Measurements from ENCODE around the gene SDE2.
"Not testable (repeated sequence)": the region's sequence is repeated elsewhere in the genome, so short reads cannot be mapped to it uniquely, and the experiment has no call there.

The SDE2 gene

DNA sequence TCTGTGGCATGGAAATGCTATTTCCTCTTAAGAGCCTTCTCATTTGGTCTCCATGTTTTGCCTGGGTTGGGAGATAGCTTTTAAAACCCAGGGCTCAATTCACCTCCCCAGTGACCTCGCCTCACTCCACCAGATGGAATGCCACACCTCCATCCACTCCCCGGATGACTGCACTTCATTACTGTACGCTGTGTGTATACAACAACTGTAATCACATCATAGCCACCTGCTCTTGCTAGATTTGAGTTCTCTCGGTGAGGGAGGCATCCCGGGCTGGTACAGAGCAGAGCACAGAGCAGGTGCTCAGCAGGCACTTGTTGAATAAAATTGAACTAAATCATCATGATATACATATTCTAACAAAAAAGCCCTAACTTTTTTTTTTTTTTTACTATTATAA, 26.0 kb downstream of the SDE2 start:
- DNase-seq = no peak

DNA sequence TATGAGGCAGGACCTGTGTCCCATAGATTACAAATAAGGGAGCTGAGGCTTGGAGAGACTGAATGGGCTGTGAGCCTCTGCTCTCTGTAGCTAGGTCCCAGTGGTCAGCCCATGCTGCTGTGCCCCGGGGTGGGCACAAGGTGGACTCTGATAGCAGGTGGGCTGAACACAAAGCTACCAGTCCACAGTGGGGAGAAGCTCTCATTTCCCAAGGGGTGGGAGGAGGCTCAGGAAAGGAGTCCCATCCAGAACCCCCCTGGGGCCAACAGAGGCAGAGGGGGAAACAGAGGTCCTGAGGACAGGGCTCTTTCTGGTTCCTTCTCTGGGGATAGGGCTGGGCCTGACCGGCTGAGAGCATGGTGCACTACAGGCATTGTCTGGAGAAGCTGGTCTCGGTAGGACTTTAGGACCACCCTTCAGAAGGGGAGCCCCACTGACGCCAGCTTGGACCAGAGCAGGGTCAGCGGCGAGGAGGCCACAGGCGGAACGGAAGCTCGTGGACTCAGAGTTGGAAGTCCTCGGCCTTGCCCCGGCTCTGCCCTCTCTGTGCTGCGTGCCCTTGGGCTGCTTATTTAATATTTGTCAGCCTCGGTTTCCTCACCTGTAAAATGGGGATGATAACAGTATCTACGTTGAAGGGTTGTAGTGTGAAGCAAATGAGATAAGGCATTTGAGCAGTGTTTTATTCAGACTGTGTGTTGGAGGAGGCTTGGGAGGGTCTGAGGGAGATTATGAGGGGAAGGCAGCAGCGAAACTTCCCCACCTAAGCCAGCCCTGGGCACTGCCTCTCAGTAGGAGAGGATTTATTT, 26.6 kb downstream of the SDE2 start:
- DNase-seq = no peak

GRCh38 chr1:225970592-225971157, 28.5 kb downstream of the SDE2 start:
- not testable (repeated sequence) for DNase-seq

- DNase-seq = not testable (repeated sequence)
These were observed 29.4 kb downstream of the SDE2 start for GRCh38 chr1:225969751-225970150.

- DNase-seq = no peak
These were observed 33.9 kb downstream of the SDE2 start for GRCh38 chr1:225965231-225965630.

DNA sequence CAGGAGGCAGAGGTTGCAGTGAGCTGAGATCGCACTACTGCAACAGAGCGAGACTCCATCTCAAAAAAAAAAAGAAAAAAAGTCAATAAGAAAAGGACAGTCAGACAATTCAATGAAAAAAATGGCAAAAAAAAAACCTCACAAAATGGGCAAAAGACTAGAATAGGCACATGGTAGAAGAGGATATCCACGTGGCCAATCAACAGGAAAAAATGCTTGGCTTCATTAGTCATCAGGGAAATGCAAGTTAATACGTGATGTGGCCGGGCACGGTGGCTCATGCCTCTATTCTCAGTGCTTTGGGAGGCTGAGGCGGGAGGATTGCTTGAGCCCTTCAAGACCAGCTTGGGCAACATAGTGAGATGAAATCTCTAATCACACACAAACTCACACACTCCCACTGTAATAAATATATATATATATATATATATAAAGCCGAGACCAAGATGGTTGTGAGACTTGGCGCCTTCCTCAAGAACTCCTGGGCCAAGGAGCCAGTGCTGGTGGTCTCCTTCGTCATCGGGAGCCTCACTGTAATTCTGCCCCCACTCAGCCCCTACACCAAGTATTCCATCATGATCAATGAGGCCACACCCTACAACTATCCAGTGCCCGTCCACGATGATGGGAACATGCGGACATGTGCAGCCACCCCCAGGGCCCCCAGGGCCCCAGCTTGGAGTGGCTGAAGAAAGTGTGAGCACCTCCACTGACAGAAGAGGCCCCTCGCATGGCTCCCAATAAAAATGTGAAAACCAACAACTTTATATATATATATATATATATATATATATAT, 35.2 kb downstream of the SDE2 start:
- no peak for DNase-seq

GRCh38 chr1:225962440-225962975, 36.6 kb downstream of the SDE2 start:
- DNase-seq = no peak

DNA sequence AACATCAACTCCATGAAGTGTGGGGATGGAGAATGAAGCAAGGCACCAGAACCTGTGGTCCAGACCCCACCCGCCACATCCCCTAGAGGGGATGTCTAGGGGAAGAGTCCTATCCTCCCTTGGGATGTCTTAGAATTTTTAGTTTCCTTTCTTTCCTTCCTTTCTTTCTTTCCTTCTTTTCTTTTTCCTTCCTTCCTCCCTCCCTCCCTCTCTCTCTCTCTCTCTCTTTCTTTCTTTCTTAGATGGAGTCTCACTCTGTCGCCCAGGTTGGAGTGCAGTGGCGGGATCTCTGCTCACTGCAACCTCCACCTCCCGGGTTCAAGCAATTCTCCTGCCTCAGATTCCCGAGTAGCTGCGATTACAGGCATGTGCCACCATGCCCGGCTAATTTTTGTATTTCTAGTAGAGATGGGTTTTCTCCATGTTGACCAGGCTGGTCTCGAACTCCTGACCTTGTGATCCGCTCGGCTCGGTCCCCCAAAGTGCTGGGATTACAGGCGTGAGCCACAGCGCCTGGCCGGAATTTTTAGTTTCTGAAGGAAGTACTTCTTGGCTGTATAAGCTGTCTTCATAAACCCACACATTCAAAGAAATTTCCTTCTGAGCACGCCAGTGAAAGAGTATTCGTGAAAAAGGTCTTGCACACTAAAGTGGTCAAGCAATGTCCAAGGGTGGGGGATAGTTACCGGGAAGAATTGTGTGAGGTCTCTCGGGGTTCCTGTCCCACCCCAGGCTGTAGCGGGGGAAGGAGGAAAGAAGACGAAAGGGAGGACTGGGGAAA, 37.3 kb downstream of the SDE2 start:
- DNase-seq = no peak

DNA sequence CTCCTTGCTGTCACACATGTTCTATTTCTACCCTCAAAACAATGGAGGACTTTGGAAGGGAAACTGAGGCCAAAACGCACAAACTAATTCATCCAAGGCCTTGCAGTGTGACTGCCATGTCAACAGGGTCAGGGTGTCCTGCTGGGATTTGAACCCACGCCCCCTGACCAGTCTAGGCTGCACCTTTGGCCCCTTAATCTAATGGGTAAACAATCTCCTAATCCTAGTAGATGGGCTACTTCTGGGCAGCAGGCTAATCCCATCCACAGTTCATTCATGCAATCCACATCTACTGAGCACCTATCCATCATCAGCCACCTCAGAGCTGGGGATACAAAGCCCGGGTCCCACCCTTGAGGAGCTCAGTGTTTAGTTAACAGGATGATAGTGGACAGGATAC, 41.1 kb downstream of the SDE2 start:
- DNase-seq = no peak

DNA sequence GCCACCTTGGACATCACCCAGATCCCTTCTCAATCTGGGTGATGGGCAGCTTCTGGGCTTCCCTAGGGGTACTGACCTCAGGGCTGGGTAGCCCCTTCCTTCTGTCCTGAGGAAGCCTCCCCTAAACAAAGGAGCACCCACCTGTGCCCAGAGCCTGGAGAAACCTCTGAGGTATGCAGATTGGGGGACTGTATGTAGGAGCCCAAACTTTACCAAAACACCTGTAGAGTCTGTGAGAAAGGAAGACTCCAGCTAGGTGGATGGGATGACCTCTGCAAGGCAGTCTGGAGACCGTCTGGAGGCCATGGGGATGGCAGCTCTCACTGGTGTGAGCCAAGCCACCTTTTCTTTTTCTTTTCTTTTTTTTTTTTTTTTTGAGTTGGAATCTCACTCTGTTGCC, 44.4 kb downstream of the SDE2 start:
- DNase-seq = no peak

DNA sequence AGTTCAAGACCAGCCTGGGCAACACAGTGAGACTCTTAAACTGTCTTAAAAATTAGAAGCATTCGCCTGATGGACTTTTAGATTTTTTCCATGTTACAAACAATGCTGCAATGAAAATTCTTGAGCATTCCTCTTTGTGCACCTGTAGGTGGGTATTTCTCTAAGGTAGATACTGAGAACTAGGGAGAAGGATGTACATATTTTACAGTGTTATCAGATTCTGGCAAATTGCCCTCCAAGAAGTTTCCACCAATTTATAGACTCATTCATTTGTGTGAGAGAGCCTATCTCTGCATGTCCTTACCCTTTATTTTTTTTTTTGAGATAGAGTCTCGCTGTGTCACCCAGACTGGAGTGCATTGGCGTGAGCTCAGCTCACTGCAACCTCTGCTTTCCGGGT, 45.8 kb downstream of the SDE2 start:
- no peak for DNase-seq

GRCh38 chr1:225950905-225951497, 48.1 kb downstream of the SDE2 start:
- no peak for DNase-seq

- DNase-seq = no peak
These were observed 50.1 kb downstream of the SDE2 start for GRCh38 chr1:225949041-225949440.

DNA sequence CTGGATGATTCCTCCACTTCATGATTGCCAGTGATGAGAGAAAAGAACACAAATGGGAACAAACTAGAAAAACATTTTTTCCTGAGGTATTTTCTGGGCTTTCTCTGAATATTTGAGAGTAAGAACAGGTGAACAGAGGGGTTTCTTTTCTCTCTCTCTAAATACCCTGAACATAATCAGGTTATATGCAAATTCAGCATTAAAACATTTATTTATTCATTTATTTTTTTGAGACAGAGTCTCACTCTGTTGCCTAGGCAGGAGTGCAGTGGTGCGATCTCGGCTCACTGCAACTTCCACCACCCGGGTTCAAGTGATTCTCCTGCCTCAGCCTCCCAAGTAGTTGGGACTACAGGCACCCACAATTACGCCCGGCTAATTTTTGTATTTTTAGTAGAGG, 52.3 kb downstream of the SDE2 start:
- DNase-seq = no peak

- DNase-seq = no peak
These were observed 53.0 kb downstream of the SDE2 start for GRCh38 chr1:225946082-225946620.

GRCh38 chr1:225945564-225945963, 53.6 kb downstream of the SDE2 start:
- no peak for DNase-seq

DNA sequence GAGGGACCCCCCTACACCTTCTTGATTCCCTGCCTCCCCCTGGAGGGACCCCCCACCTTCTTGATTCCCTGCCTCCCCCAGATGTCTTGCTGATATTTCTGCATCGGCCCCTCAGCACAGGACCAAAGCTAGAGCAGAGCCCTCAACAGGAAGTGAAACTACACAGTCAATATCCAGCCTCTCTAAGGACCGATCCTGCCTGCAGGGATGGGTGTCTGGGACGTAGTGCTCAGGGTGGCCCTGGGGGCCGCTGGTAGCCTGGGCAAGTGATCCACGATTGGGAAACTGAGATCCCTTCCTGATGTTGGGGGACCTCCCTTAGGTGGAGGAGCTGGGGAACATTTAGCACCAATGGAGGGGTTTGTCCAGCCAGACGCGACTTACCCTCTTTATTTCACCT, 54.2 kb downstream of the SDE2 start:
- DNase-seq = no peak

- DNase-seq = no peak
These were observed 54.8 kb downstream of the SDE2 start for GRCh38 chr1:225944387-225944786.

- no peak for DNase-seq
These were observed 55.6 kb downstream of the SDE2 start for GRCh38 chr1:225943582-225943981.

- no peak for DNase-seq
These were observed 56.6 kb downstream of the SDE2 start for GRCh38 chr1:225942574-225942973.

- no peak for DNase-seq
These were observed 57.3 kb downstream of the SDE2 start for GRCh38 chr1:225941942-225942222.

- DNase-seq = no peak
These were observed 57.8 kb downstream of the SDE2 start, which contains the start of gene LEFTY2 for GRCh38 chr1:225941187-225941941. Gene LEFTY2, minus strand, starts transcription at chr1:225941220. Its CDS starts 80 bp downstream, at chr1:225941140.
